ENCODE measurements around the gene RASAL3.

Gene RASAL3

DNA sequence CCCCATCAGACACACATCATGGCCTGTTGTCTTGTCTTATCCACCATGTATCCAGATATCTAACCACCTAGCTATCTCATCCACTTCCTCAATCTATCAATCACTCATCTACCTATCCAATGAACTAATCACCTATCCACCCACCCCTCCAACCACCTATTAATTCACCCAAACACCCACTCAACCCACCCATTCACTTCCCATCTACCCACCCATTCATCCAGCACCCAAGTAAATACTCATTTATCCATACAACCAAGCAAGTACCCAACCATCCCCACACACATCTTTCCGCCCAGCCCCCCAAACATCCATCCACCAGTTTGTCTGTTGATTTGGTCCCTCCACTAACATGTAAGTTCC lies 13.8 kb downstream of the RASAL3 start:
- H3K27ac ChIP-seq = peak overlapping the region; percentile 62; the same call in 1 of the 2 replicates
- TF ChIP-seq, protein P1, sequence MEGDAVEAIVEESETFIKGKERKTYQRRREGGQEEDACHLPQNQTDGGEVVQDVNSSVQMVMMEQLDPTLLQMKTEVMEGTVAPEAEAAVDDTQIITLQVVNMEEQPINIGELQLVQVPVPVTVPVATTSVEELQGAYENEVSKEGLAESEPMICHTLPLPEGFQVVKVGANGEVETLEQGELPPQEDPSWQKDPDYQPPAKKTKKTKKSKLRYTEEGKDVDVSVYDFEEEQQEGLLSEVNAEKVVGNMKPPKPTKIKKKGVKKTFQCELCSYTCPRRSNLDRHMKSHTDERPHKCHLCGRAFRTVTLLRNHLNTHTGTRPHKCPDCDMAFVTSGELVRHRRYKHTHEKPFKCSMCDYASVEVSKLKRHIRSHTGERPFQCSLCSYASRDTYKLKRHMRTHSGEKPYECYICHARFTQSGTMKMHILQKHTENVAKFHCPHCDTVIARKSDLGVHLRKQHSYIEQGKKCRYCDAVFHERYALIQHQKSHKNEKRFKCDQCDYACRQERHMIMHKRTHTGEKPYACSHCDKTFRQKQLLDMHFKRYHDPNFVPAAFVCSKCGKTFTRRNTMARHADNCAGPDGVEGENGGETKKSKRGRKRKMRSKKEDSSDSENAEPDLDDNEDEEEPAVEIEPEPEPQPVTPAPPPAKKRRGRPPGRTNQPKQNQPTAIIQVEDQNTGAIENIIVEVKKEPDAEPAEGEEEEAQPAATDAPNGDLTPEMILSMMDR (conservative IDR thresholded peaks at IDR 0.05) = no peak

DNA sequence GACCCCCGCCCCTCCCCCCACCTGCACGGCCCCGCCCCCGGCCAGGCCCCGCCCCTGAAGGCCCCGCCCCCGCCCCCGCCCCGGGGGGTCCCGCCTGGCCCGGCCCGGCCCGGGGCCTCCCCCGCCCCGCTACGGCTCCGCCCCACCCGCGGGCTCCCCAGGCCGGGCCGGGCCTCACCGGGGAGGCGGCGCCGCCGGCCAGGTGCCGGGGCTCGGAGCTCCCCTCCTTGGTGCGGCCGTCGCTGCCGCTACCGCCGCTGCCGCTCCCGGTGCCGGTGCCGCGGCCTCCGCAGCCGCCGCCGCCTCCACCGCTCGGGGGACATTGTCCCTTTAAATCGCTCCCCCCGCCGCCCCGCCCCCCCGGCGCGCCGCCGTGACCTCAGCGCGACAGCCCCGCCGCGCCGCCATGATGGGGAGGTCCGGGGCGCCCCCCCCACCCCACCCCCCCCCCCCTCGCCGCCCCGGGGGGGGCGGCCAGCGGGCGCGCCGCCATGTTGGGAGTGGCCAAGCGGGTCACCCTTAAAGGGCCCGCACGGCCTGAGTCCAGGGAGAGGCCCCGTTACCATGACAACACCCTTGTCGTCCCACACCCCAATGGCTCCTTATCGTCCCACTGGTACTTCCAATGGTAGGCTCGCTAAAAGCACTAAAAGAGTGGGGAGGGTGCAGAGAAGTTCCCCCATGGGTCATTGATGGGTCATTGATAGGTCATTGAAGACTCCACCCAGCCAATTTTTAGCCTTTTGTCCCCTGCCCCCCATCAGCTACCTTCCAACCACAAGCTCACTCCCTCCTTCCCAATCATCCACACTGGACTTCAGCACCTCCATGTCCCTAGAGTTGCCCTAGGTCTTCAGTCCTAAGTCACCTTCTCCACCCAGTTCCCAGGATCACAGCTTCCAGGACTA lies 14.5 kb downstream of the RASAL3 start, which contains the start of gene WIZ:
TSS of gene WIZ (minus strand) at position 337 of the 908 bp plus-strand sequence. CDS start 1,649 bp downstream, outside the sequence.
- TF ChIP-seq, protein P1 (conservative IDR thresholded peaks at IDR 0.05) = no peak
- peak within 1 kb of the TSS; percentile 62; the same call in 1 of the 2 replicates for H3K27ac ChIP-seq

DNA sequence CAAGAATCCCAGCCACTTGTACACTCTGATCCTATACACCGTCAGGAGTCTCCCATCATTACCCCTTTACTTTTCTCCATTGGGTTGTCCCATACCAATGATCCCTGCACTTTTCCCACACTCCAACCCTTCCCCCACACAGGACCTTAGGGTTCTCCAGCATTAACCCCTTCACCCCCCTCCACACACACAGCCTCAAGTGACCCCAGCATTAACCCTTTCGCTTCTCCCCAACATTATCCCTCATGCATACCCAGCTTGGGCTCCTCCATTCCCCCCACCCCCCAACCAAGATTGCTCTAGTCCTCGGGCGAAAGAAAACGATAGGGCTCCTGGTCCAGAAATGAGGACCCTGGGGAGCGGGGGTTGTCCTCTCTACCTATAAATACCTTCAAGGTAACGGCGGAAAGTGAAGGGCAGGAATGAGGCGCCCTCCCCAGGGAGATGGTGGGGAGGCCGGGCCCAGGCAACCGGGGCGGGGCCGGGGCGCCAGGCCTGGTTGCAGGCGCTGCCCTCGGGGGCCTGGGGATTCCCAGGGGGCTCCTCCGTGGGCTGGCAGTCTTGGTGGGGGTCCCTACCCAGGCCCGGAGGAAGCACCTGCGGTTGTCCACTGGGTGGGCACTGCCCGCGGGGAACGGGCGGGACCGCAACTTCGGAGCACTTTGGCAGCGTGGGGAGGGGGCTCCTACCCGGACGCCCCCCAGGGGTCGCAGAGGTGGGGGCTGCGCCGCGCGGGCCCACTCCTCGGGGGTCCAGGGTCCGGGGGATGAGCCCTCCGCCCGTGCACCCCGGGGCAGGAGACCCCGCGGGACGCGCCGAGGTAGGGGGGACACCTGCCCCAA lies 15.3 kb downstream of the RASAL3 start:
- TF ChIP-seq, protein P1 (conservative IDR thresholded peaks at IDR 0.05) = no peak
- H3K27ac ChIP-seq = peak overlapping the region; percentile 62; the same call in 1 of the 2 replicates

DNA sequence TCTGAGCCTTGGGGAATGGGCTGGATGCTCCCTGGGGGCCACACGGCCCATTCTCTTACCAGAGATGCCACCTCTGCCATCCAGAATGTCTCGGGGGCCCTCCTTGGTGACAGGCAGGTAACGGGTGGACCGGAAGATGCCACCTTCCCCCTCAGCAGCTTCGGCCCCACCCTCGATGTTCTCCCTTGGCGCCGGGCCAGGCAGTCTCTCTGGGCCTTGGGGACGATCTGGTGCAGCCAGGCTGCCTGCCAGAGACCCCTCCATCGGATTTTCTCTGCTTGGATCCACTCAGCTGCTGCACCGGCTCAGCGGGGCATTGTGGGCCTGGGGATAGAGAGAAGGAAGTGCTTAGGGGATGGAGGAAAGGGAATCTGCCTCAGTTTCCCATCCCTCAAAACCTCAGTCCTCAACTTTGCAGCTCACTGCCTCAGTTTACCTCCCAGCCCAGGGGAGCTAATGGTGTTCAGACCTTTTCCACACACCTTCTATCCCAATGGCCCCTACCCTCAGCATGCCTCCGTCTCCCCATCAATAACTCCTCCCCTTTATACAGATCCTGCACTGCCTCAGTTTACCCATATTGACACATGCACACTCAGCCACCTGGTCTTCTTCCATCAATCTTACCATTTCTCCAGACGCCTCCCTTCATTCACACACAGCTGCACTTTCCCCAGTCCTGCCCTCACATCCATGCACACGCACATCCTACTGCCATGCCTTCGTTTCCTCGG lies 16.1 kb downstream of the RASAL3 start:
- H3K27ac ChIP-seq = peak overlapping the region; percentile 62; the same call in 1 of the 2 replicates
- TF ChIP-seq, protein P1 (conservative IDR thresholded peaks at IDR 0.05) = no peak

DNA sequence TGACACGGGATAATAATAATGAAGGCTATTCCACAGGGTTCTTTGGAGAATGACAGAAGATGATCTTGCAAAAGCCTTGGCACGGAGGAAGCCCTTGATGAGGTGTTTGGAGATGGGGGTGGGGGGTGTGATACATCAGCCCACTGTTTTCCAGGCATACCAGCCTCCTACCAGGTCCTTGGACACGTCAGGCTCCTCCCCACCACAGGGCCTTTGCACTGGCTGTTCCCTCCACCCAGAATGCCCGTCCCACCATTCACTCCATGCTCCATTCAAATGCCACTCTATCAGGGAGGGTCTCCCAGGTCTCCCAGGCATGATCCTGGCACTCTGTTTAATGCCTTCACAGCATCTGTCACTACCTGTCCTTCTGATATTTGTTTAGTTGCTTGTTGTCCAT lies 17.3 kb downstream of the RASAL3 start:
- TF ChIP-seq, protein P1 (conservative IDR thresholded peaks at IDR 0.05) = no peak

DNA sequence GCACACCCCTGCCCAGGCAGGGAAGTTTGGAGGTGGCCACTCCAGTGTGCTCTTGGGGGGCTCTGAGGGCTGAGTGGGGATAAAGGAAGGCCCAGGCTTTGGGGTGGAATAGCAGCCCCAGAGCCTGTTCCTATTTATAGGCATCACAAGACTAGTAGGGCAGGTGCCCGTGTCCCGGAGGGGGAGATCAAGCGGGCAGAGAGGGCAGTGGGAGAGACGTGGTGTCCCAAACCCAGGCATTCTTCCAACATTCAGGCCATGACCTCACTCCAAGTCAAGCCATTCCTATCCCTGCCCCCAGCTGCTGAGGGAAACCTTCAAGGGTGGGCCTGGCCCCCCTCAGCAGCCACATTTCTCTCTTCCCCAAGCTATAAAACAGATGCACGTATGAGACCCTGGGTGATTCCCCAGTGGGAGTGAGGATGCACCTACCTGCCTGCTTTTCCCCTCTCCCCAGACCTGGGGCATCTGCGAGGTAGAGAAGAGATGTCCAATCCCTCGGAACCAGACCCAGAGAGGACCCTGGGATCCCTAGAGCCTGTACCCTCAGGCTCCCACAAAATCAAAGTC lies 18.5 kb downstream of the RASAL3 start:
- TF ChIP-seq, protein P1 (conservative IDR thresholded peaks at IDR 0.05) = no peak
- no peak overlapping the region for H3K27ac ChIP-seq

More for the DNA sequence above, 17.3 kb downstream of the RASAL3 start:
- no peak overlapping the region for H3K27ac ChIP-seq

All from VCaP (cell line).